SH-SY5Y (cell line): ENCODE measurements around the gene VIPR1.

Source experiments
- GATA2 ChIP-seq: IDR thresholded peaks from 2 replicates; pipeline ENCODE4 v1.6.1; 2011; ENCODE audit warnings: mild to moderate bottlenecking, low read depth, low read length
- GATA3 ChIP-seq: IDR thresholded peaks from 2 replicates; pipeline ENCODE4 v1.6.1; 2011; ENCODE audit warnings: low read depth, mild to moderate bottlenecking, low read length, moderate library complexity

Gene VIPR1

DNA sequence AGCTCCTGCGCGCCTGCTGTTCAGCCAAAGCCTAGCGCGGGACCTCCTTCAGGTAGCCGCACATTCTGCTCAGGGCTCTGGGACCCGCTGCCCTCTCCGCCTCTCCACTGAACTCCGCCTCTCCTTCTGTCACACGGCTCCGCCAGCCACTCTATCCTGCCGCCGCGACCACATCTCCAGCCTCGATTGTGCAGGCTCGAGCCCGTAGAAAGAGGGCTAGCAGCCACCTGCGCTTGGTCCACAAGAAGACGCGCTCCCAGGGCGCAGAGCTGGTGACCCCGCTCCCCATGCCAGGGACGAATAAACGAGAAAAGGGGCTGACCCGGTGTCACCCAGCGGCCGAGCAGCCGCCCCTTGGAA is 1.1 kb upstream of the VIPR1 start:
- TF ChIP-seq GATA3, result no peak
- no peak for TF ChIP-seq GATA2

DNA sequence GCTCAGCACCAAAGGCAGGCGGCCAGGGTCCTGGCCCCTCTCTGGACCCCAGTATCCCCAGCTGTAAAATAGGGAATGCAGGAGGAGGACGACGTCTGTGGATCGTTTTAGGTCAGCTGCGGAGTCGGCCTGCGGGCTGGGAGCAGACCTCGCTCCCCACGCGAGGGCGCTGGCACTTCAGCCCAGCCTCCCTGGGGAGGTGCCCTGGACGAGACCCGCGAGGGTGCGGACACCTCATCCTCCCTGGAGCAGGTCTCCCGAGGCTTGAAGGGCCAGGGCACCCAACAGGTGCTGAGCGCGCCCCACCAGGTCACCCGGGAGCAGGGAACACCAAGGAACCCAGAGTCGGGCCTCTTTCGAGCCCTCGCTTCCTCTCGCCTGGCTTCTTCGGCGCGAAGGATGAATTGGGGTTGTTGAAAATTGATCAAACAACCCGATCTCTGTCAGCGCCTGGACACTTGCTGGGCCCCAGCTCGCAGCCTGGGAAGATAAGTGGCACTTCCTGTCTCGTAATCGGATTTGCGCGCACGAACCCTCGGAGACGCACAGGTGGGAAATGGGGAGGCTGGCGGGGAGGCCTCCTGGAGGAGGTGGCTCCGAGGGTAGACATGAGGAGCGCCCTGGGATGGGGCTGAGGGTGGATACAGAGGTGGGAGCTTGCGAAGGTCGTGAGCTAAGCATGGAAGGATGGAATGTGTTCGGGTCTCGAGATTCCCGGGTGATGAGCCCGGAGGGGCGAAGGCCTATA is 588 bp upstream of the VIPR1 start:
- TF ChIP-seq GATA2 (no peak), GATA3 (no peak)

DNA sequence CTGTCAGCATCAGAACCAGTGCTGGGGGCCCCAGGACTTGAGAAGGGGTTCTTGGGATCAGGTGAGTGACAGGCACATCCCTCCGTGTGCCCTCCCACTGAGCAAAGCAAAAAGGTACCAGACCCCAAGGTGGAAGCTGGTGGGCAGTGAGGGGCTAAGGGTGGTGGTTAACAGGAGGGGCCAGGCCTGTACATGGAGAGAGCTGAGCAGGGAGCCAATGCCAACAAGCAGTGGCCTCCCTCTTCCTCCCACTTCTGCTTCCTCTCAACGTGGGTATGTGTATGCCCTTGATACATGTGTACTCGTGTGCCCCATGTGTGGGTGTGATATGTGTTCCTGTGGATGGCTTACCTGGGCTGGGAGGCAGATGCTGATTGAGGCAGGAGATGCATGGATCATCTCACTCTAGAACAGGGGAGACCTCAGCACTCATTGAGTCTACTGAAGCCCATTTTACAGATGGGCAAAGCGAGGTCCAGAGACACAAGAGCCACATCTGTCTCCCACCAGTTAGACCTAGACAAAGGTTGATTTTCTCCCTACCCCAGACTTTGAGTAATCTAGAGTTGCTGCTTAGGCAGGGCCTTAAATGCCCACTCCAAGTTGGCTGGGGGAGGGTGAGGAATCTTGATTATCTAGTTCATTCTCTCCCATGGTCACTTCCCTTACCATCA is 945 bp downstream of the VIPR1 start:
- TF ChIP-seq GATA2 (no peak), GATA3 (no peak)

DNA sequence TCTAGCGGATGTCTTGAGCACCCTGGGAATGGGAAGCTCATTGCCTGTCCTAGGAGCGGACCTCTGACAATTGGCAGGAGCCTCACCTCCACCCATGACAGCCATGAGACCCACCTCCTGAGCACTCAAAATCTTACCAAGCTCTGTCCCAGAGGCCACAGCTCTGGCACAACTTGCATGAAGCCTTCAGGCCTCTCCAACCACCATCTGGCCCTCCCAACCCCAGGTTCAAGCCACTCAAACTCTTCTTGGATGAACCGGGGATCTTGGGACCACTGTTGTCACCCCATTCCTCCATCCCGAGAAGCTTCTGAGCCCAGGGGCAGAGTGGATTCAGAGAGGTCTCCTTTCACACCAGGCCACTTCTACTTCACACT is 1.5 kb downstream of the VIPR1 start:
- TF ChIP-seq GATA2 (no peak), GATA3 (no peak)

DNA sequence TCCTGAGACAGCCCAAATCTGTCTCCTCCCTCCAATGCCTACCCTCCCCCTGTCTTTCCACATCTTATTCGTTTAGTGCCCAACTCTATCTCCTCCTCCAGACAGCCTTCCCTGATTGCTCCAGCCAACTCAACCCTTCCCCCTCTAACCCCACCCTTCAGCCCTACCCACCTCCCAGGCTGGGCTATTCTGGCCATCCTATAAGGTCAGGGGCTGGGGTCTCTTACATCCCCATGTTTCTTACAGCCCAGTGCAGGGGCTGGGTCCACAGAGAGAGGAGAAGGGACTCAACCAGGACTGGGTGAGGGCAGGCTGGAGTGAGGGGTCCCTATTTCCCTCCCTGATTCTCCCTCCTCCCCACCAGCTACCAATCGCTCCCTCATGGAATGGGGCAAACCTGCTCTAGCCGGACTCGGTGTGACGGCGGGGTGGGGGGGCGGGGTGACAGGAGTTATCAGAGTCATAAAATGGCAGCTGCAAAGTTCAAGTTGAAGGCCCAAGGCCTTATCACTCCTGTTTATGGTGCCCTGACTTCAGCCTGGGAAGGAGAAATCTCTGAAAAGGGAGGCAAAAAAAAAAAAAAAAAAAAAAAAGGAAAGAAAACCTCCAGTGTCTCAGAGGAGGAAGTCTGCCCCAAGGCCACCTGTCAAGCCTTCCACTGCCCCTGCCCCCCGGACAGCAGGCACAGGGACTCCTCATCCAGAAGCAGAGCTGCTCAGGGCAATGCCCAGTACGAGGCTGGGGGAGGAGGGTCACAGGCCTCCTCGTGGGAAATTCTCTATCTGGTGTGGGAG is 2.1 kb downstream of the VIPR1 start:
- no peak for TF ChIP-seq GATA3
- no peak for TF ChIP-seq GATA2

DNA sequence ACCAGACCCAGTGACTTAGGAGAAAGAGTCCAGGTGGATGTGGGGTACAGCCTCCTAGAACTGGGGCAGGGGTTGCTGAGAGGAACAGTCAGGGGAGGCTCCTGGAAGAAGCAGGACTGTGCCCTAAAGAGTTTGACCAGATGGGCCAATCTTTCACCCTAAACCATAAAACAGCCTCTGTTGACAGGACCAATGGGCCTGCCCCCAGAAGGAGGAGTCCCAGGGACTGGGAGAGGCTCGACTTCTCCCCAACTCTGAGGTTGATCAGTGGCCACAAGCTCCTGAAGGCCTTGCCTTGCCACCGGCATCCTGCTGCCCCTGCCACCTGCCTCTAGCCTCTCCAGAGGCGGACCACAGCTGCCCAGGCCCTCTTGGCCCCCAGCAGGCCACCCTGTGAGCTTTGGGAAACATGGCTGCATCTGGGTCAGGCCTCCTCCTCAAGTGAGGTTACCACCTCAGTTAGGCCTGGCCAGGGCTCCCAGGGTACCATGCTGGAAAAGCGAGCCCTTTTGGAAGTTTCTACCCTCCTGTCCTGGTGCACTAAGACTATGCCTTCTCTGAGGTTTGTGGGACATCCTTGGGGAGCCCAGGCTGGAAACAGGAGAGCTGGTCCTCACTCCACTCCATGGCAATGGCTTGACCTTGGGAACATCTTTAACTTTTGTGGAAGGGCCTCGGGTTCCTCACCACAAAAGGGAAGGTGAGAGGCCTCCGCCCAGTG is 2.8 kb downstream of the VIPR1 start:
- TF ChIP-seq GATA3, result no peak
- no peak for TF ChIP-seq GATA2

DNA sequence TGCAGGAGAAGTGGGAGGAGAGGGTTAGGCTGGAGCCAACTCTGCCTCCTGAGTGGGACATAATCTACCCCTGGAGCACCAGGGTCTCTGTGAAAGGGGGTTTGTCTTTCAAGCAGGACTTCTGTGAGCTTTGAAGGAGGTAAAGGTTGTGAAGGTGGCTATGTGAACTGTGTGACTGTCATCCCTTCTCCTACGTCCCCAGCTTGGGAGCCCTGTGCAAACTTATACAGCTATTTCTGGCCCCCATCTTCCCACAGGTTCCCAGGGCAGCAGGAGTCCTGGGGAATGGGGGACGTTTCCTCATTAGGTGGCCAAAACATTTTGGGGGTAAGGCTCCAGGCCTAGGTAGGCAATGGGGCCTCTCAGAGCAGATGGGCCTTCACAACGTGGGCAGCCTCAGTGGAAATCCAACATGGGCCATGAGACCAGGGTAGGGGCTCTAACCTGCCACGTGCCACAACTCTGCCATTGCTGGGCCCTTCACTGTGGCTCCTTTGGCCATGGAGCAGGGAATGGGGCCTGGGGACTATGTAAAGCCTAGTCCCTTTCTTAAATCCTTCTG is 3.5 kb downstream of the VIPR1 start:
- TF ChIP-seq GATA3 (no peak), GATA2 (no peak)

DNA sequence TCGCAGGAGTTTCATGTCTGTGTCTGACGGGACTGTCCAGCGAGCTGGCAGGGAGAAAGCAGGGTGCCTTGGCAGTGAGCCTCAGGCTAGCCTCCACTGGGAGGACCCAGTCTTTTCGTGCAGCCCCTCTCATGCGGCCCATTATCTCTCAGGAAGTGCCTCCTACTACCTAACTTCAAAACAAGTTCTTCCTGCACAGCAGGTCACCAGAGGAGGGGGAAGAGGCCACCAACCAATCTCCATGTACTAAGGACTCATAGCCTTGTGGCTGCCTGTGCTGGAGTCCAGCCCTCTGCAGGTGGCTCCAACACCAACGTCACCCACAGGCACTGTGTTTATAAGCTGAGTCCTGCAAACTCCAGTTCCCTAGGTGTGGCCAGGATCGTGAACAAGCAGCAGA is 4.8 kb downstream of the VIPR1 start:
- TF ChIP-seq GATA2 (no peak), GATA3 (no peak)

DNA sequence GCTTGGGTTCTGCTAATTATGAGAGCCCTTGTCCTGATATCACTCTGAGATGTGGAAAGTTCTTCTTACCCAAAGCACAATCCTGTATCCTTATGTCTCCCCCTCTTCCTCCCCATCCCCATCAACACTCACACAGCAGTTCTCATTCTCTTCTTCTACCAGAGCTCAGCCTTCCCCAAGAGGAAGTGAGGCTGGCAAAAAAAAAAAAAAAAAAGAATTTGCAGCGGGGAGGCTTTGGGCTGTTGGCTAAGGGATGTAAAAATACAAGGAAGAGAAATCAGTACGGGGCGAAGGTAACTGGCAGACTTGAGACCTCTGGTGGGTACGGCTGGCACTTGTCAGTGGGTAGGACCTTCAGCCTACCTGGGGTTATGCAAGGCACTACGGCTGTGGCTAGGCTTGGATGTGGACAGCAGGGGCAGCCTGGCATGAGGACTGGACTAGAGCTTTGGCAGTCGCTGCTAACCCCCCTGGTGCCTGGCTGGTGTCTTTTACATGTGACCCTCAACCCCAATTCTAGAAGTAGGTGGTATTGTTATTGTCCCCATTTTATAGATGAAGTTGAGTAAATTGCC is 5.4 kb downstream of the VIPR1 start:
- TF ChIP-seq GATA3 (no peak), GATA2 (no peak)

DNA sequence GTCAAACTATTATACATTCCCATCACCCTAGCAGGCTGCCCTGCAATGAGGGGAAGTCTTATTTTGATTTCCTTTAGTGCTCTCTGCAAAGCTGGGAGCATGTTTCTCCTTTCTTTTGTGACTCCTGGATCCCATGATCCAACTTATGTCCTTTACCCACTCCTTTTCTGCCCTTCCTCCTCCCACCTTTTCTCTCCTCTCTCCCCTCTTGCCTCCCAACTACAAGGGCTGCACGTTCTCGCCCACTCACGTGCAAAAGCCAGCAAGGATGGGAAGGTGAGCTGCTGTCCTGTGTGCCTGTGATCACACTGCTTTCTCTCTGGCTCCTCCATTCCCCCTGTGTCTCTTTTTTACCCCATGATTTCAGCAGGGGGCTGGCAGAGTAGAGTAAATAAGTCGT is 6.1 kb downstream of the VIPR1 start:
- no peak for TF ChIP-seq GATA3
- no peak for TF ChIP-seq GATA2

DNA sequence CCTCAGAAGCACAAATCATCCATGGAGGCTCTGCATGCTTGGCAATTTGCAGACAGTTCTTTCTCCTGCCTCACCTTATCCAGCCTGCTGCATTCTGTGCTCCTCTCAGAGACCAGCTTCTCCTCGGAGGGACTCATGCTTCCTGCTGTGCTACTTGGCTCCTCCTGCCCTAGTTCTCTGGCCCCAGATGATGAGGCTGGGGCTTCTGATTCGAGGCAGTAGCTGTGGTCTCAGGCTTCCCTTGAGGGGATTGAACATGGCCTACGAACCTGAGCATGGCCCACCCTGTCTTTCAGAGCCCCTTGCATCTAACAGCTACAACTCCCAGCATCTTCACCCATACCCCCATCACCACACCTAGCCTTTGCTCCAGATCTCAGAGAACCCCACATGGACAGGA is 6.7 kb downstream of the VIPR1 start:
- TF ChIP-seq GATA2 (no peak), GATA3 (no peak)

DNA sequence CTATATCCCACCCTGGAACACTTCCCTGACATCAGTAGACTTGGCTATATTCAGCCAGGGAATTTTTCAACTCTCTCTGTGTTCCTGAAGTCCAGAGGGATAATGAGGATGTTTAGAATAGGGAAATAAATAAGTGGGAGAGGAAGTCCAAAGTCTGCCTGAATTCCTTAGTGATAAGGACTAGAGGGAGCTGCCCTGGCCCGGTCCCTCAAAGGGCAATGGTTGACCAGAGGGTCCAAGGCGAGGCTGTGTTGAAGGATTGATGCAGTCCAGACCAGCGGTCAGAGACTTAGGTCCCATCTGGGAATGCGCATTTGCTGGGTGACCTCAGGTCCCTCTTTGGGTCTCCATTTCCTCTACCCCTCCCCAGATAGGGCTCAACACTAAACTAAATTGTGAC is 7.9 kb downstream of the VIPR1 start:
- no peak for TF ChIP-seq GATA2
- no peak for TF ChIP-seq GATA3

DNA sequence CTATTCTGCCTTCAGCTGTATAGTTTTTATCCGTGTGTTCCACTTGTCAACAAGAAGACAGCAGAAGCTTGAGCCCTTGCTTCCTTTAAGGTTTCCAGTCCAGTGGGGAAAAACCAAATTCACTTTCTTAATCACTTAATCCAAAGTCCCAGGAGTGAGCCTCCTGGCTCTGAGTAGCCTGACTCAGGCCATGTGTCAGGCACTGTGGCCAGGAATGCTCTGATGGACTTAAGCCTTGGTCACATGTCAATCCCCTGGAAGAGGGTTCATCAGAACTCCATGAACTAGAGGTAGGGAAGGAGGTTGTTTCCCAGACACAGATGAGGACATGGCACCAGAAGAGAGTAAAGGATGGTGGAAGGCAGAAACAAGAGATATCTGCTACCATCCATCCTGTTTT is 8.8 kb downstream of the VIPR1 start:
- no peak for TF ChIP-seq GATA3
- no peak for TF ChIP-seq GATA2
